Measurements from ENCODE around the gene PSENEN. TPM values are rescaled to one million over a fixed set of nuclear protein-coding genes. Genes with fewer than 3 reads are reported as not detected.

PSENEN gene
- total RNA-seq, 2 donors from 2014 or later, result 10.6 to 21.1 TPM

DNA sequence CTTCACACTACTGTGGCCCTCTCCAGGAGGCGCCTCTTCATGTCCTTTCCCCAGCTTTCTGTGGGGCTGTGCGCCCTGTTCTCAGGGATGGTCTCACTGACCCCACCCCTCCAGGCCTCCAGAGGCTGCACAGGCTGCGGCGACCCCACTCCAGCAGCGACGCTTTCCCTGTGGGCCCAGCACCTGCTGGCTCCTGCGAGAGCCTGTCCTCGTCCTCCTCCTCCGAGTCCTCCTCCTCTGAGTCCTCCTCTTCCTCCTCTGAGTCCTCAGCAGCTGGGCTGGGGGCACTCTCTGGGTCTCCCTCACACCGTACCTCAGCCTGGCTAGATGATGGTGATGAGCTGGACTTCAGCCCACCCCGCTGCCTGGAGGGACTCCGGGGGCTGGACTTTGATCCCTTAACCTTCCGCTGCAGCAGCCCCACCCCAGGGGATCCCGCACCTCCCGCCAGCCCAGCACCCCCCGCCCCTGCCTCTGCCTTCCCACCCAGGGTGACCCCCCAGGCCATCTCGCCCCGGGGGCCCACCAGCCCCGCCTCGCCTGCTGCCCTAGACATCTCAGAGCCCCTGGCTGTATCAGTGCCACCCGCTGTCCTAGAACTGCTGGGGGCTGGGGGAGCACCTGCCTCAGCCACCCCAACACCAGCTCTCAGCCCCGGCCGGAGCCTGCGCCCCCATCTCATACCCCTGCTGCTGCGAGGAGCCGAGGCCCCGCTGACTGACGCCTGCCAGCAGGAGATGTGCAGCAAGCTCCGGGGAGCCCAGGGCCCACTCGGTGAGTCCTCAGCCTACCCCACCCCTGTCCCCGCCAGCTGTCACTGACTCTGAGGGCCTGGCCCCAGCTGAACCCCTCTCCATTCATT lies 41.1 kb downstream of the PSENEN start:
- no peak for DNase-seq
- WGBS, 2 donors, result 84 to 91% methylated on average over 20 to 22 of the region's 31 CpGs
- no peak for ATAC-seq
- Histone ChIP-seq H3K4me1 (peaks cover 10% of the 10 kb centered on the region), H3K4me3 (no peak overlapping the region), H3K36me3 (replicated peaks in 1 of 2; ENCODE audit: insufficient read depth in 1 of 2, low read depth in 2 of 2) (no peaks in the 10 kb centered on the region), H3K27ac (no peak overlapping the region), H3K27me3 (no peaks in the 10 kb centered on the region), H3K9me3 (no peaks in the 10 kb centered on the region)
- TF ChIP-seq POLR2A (IDR thresholded peaks at IDR 0.05), result no peak
- TF ChIP-seq, protein P1, sequence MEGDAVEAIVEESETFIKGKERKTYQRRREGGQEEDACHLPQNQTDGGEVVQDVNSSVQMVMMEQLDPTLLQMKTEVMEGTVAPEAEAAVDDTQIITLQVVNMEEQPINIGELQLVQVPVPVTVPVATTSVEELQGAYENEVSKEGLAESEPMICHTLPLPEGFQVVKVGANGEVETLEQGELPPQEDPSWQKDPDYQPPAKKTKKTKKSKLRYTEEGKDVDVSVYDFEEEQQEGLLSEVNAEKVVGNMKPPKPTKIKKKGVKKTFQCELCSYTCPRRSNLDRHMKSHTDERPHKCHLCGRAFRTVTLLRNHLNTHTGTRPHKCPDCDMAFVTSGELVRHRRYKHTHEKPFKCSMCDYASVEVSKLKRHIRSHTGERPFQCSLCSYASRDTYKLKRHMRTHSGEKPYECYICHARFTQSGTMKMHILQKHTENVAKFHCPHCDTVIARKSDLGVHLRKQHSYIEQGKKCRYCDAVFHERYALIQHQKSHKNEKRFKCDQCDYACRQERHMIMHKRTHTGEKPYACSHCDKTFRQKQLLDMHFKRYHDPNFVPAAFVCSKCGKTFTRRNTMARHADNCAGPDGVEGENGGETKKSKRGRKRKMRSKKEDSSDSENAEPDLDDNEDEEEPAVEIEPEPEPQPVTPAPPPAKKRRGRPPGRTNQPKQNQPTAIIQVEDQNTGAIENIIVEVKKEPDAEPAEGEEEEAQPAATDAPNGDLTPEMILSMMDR (IDR thresholded peaks at IDR 0.05), result no peak
- intact Hi-C loops (cut with DNase I), result no loop called here

DNA sequence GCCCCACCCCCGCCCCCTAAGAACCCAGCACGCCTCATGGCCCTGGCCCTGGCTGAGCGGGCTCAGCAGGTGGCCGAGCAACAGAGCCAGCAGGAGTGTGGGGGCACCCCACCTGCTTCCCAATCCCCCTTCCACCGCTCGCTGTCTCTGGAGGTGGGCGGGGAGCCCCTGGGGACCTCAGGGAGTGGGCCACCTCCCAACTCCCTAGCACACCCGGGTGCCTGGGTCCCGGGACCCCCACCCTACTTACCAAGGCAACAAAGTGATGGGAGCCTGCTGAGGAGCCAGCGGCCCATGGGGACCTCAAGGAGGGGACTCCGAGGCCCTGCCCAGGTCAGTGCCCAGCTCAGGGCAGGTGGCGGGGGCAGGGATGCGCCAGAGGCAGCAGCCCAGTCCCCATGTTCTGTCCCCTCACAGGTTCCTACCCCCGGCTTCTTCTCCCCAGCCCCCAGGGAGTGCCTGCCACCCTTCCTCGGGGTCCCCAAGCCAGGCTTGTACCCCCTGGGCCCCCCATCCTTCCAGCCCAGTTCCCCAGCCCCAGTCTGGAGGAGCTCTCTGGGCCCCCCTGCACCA lies 41.9 kb downstream of the PSENEN start:
- Histone ChIP-seq H3K36me3 (replicated peaks in 1 of 2; ENCODE audit: insufficient read depth in 1 of 2, low read depth in 2 of 2) (no peaks in the 10 kb centered on the region), H3K4me3 (no peak overlapping the region), H3K9me3 (no peaks in the 10 kb centered on the region), H3K27ac (no peak overlapping the region), H3K4me1 (peaks cover 18% of the 10 kb centered on the region), H3K27me3 (no peaks in the 10 kb centered on the region)
- TF ChIP-seq, protein P1 (IDR thresholded peaks at IDR 0.05), result no peak
- no peak for TF ChIP-seq POLR2A (IDR thresholded peaks at IDR 0.05)
- intact Hi-C loops (cut with DNase I), result no loop called here
- DNase-seq (no peak), ATAC-seq (no peak)
- 94 to 100% methylated on average over 3 to 13 of the region's 15 CpGs for WGBS, 2 donors

DNA sequence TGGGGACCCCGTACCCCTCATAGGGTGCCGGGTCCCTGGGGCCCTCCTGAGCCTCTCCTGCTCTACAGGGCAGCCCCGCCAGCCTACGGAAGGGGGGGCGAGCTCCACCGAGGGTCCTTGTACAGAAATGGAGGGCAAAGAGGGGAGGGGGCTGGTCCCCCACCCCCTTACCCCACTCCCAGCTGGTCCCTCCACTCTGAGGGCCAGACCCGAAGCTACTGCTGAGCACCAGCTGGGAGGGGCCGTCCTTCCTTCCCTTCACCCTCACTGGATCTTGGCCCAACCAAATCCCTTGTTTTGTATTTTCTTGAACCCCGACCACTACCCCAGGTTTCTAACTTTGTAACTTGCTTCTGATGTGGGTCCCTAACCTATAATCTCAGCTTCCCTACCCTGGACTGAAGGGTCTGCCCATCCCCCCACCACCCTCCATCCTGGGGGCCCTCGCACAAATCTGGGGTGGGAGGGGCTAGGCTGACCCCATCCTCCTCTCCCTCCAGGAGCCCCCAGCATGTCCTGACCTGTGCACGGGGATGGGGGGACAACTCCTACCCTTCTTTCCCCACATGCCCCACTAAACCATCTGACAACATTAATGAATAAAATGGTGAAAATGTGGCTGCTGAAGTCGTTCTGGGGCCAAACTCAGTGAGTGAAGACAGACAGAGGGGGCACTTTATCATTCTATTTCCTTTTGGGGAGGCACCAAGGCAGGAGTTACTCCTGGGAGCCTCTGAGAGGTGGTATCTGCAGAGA lies 42.9 kb downstream of the PSENEN start:
- DNase-seq (no peak), ATAC-seq (no peak)
- Histone ChIP-seq H3K27ac (no peak overlapping the region), H3K9me3 (no peaks in the 10 kb centered on the region), H3K4me1 (peaks cover 20% of the 10 kb centered on the region), H3K27me3 (no peaks in the 10 kb centered on the region), H3K36me3 (replicated peaks in 1 of 2; ENCODE audit: insufficient read depth in 1 of 2, low read depth in 2 of 2) (no peaks in the 10 kb centered on the region), H3K4me3 (no peak overlapping the region)
- intact Hi-C loops (cut with DNase I), result no loop called here
- WGBS, 2 donors, result 78 to 81% methylated on average over 8 to 9 of the region's 12 CpGs
- TF ChIP-seq, protein P1 (IDR thresholded peaks at IDR 0.05), result no peak
- no peak for TF ChIP-seq POLR2A (IDR thresholded peaks at IDR 0.05)

GRCh38 chr19:35789195-35789977 lies 43.9 kb downstream of the PSENEN start:
- Histone ChIP-seq H3K36me3 (replicated peaks in 1 of 2; ENCODE audit: insufficient read depth in 1 of 2, low read depth in 2 of 2) (no peaks in the 10 kb centered on the region), H3K4me3 (no peak overlapping the region), H3K4me1 (peaks cover 20% of the 10 kb centered on the region), H3K27me3 (no peaks in the 10 kb centered on the region), H3K9me3 (no peaks in the 10 kb centered on the region), H3K27ac (no peak overlapping the region)
- DNase-seq (no peak), ATAC-seq (no peak)
- intact Hi-C loops (cut with DNase I), result no loop called here
- no peak for TF ChIP-seq POLR2A (IDR thresholded peaks at IDR 0.05)
- TF ChIP-seq, protein P1 (IDR thresholded peaks at IDR 0.05), result no peak
- WGBS, 2 donors, result 81 to 94% methylated on average over 8 to 11 of the region's 11 CpGs
